Testis (tissue), 3 donors: ENCODE measurements around the gene LBX2. TPM values are rescaled to one million over a fixed set of nuclear protein-coding genes. Genes with fewer than 3 reads are reported as not detected.
"Not testable (repeated sequence)": the region's sequence is repeated elsewhere in the genome, so short reads cannot be mapped to it uniquely, and the experiment has no call there.

Experiments used
- DNase-seq: peaks from one replicate; pipeline ENCODE4 v3.0.0-alpha.2; 2019
- H3K27ac ChIP-seq, 2 donors: fragments of 200-600 bp; sonication (generic); one replicate each; pipeline ENCODE4 v1.5.1; 2019
- H3K27me3 ChIP-seq: fragments of 200-600 bp; sonication (generic); one replicate; pipeline ENCODE4 v1.5.1; 2019
- H3K36me3 ChIP-seq: fragments of 200-600 bp; sonication (generic); one replicate; pipeline ENCODE4 v1.5.1; 2017; ENCODE audit warnings: low read depth; ENCODE audit errors: missing control alignments
- H3K4me1 ChIP-seq: fragments of 200-600 bp; sonication (generic); one replicate; pipeline ENCODE4 v1.5.1; 2019
- H3K4me3 ChIP-seq, 2 donors: fragments of 200-600 bp; sonication (generic); one replicate each; pipeline ENCODE4 v1.5.1; 2017 to 2019
- H3K9me3 ChIP-seq: fragments of 200-600 bp; sonication (generic); one replicate; pipeline ENCODE4 v1.5.1; 2017
- POLR2A ChIP-seq: fragments of 450-650 bp; IDR thresholded peaks from one replicate; pipeline ENCODE4 v1.6.1; 2017; ENCODE audit warnings: antibody characterized with exemption, mild to moderate bottlenecking, moderate library complexity
- WGBS, 2 donors: methylation state at CpG; one replicate each; pipeline ENCODE4 v1.1.5; 2018; 5-methylcytosine and 5-hydroxymethylcytosine counted together
- intact Hi-C: fragments of 100-400 bp; cut with DNase I; formaldehyde crosslinking; loops from one replicate; pipeline ENCODE4 v1.15.1; 2023; ENCODE audit warnings: low total_unique reads
- polyA plus RNA-seq: library from polyadenylated mRNA; stranded (reverse); fragments of 350-450 nt; fragmentation: Illumina TruSeq; extraction: RNeasy Lipid Tissue Mini Kit (QIAGEN cat#74804); gene quantifications from one replicate; pipeline ENCODE4 v1.2.3, GENCODE V29; 2014; ENCODE audit warnings: low read depth, low replicate concordance; ENCODE audit not compliant: insufficient read depth
- total RNA-seq, 2 donors: library from RNA; depleted of rRNA; stranded (reverse); fragments of >200 nt; gene quantifications; one replicate each; pipeline ENCODE4 v1.2.3, GENCODE V29; 2016
- TF ChIP-seq, protein P1 (sequence below), 3 experiments: fragments of 450-650 bp in 2 of 3; fragments of 200-600 bp in 1 of 3; sonication (generic) in 1 of 3; IDR thresholded peaks; one replicate each; pipeline ENCODE4 v1.5.1; 2016 to 2019; ENCODE audit warnings: antibody characterized with exemption in 3 of 3, mild to moderate bottlenecking in 2 of 3, moderate library complexity in 1 of 3

The LBX2 gene
- total and polyA plus RNA-seq, 3 donors from 2014 or later, result 0.33 to 1.4 TPM; not detected in 1

DNA sequence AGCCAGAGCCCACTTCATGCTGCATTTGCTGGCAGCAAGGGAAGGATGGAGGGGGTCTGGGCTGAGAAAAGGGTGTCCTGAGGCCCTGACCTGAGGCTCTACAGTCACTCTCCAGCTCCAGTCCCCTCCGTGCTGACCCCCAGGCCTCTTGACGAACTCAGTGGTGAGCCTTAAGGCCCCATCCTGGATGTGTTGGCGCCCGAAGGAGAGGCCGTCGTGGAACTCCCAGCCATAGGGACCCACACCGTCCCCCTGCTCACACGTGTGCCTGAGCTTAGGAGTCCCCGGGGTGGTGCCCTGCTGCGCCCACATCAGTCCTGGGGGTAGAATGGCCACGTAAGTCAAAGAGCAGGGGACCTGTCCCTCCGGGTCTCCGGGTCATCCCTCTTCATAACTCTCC, 35.0 kb downstream of the LBX2 start:
- Histone ChIP-seq H3K36me3 (no peaks in the 10 kb centered on the region), H3K27me3 (no peaks in the 10 kb centered on the region), H3K9me3 (no peaks in the 10 kb centered on the region), H3K4me1 (peaks cover 12% of the 10 kb centered on the region), H3K4me3 (peak overlapping the region; percentile 74 to 89), H3K27ac (peak overlapping the region in 1 of 2 donors; percentile 82)
- intact Hi-C loops, result no loop called here
- no peak for TF ChIP-seq POLR2A
- TF ChIP-seq, protein P1, sequence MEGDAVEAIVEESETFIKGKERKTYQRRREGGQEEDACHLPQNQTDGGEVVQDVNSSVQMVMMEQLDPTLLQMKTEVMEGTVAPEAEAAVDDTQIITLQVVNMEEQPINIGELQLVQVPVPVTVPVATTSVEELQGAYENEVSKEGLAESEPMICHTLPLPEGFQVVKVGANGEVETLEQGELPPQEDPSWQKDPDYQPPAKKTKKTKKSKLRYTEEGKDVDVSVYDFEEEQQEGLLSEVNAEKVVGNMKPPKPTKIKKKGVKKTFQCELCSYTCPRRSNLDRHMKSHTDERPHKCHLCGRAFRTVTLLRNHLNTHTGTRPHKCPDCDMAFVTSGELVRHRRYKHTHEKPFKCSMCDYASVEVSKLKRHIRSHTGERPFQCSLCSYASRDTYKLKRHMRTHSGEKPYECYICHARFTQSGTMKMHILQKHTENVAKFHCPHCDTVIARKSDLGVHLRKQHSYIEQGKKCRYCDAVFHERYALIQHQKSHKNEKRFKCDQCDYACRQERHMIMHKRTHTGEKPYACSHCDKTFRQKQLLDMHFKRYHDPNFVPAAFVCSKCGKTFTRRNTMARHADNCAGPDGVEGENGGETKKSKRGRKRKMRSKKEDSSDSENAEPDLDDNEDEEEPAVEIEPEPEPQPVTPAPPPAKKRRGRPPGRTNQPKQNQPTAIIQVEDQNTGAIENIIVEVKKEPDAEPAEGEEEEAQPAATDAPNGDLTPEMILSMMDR (IDR thresholded peaks at IDR 0.05), result no peak
- 0% methylated on average over 13 of the region's 13 CpGs; no CpG with 5 or more reads in 1 of the 2 donors for WGBS, 2 donors
- no peak for DNase-seq

DNA sequence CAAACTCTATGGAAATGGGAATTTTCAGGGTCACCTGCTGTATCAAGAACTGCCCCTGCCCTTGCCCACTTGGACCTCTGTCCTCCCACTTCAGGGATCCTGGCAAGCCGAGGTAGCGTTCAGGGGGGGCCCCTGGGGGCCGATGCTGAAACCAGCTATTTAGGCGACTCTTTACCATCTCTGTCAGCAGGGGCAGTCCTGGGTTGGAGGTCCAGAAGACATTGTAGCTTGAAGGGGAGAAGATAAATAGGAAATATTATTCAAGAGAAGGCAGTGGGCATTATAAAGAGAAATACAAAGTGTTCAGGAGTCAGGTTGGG, 36.7 kb downstream of the LBX2 start:
- no peaks in the 10 kb centered on the region for H3K27me3 ChIP-seq
- no peaks in the 10 kb centered on the region for H3K9me3 ChIP-seq
- TF ChIP-seq POLR2A, result no peak
- TF ChIP-seq, protein P1 (IDR thresholded peaks at IDR 0.05), result no peak
- no peak for DNase-seq
- WGBS, 2 donors, result 80 to 81% methylated on average over 4 of the region's 4 CpGs
- no peaks in the 10 kb centered on the region for H3K36me3 ChIP-seq
- no peak overlapping the region for H3K4me3 ChIP-seq
- intact Hi-C loops, result no loop called here
- H3K27ac ChIP-seq, result no peak overlapping the region
- peaks cover 17% of the 10 kb centered on the region for H3K4me1 ChIP-seq

DNA sequence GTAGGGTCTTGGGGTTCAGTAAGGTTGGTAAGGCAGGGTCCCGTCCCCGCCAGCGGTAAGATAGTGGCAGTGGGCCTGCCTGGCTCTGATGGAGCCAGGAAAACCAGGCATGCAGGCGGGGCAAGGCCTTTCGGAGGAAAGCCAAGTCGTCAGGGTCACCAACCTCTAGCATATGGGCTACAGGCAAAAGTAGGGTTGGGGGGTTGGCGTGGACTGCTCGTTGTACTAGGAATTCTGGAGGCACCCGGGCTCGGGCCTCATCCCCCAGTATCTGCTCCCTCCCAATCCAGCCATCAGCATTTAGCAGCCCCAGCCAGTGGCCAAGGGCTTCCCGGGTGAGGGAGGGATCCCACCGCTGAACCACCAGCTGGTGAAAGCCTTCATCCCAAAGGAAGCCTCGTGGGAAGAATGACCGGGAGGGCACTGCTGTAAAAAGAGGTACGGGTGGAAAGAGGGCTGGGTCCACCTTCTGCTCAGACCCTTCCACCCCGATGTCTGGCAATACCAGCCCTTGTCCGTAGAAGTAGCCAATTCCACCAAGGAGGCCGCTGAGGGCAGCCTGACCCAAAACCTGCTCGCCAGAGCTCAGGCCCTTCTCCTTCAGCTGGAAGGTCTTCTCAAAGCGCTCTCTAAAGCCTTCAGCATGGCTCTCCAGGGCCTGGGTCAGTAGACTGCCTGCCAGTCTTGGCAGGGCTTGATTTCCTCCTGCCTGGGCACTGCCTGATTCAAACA, 37.2 kb downstream of the LBX2 start:
- no peaks in the 10 kb centered on the region for H3K9me3 ChIP-seq
- no peaks in the 10 kb centered on the region for H3K27me3 ChIP-seq
- no peak for TF ChIP-seq POLR2A
- TF ChIP-seq, protein P1 (IDR thresholded peaks at IDR 0.05), result no peak
- WGBS, 2 donors, result 88 to 90% methylated on average over 10 to 20 of the region's 20 CpGs
- H3K4me3 ChIP-seq, result no peak overlapping the region
- intact Hi-C loops, result no loop called here
- H3K36me3 ChIP-seq, result no peaks in the 10 kb centered on the region
- peaks cover 17% of the 10 kb centered on the region for H3K4me1 ChIP-seq
- DNase-seq, result no peak
- no peak overlapping the region for H3K27ac ChIP-seq

DNA sequence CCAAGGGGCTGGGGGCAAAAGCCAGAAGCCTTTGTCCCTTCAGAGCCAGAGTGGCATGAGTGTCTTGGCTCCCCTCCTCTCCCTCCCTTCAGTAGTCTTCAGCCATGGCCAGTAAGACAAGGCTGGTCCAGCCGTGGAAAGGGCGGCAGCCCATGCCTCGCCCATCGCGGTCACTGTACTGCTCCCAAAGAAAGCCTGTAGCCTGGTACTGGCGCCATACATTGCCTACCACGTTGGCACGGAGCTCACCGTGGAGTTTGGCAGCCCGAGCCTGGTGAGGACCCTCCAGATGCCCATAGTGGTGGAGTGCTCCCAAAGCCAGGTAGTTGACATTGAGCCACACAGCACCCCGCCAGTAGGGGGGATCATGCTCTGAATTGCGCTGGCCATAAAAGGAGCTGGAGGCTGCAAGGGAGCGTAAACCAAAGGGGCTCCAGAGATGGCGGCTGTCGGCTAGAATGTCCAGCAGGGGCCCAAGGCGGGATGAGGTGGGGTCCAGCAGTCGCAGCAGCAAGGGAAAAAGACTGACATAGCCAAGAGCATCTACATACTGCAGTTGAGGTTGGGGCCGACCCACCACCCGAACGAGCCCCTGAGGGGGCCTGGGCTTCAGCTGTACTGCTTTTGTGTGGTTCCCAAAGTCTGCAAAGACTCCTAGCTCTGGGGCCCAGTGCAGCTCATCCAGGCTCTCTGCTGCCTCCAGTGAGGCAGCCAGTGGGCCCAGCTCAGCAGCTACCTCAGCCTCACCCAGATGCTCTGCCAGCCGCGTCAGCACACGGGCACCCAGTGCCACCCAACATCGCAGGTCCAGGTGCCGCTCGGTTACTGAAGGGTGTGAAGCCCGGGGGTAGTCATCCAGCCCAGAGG, 38.0 kb downstream of the LBX2 start:
- no peaks in the 10 kb centered on the region for H3K9me3 ChIP-seq
- intact Hi-C loops, result no loop called here
- TF ChIP-seq, protein P1 (IDR thresholded peaks at IDR 0.05), result no peak
- no peak for TF ChIP-seq POLR2A
- 91 to 92% methylated on average over 17 to 27 of the region's 27 CpGs for WGBS, 2 donors
- no peak for DNase-seq
- no peaks in the 10 kb centered on the region for H3K27me3 ChIP-seq
- H3K27ac ChIP-seq, result no peak overlapping the region
- H3K36me3 ChIP-seq, result no peaks in the 10 kb centered on the region
- H3K4me1 ChIP-seq, result peaks cover 25% of the 10 kb centered on the region
- H3K4me3 ChIP-seq, result no peak overlapping the region

DNA sequence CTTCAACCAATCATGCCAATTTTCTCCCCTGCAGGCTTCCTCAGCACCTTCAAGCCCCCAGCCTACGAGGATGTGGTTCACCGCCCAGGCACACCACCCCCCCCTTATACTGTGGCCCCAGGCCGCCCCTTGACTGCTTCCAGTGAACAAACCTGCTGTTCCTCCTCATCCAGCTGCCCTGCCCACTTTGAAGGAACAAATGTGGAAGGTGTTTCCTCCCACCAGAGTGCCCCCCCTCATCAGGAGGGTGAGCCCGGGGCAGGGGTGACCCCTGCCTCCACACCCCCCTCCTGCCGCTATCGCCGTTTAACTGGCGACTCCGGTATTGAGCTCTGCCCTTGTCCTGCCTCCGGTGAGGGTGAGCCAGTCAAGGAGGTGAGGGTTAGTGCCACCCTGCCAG, 39.2 kb downstream of the LBX2 start:
- H3K9me3 ChIP-seq, DNase-seq, intact Hi-C loops, H3K27me3 ChIP-seq, H3K27ac ChIP-seq, H3K4me3 ChIP-seq, H3K36me3 ChIP-seq: not testable (repeated sequence)
- peaks cover 27% of the 10 kb centered on the region for H3K4me1 ChIP-seq
- WGBS, 2 donors, result 84 to 92% methylated on average over 10 of the region's 10 CpGs

DNA sequence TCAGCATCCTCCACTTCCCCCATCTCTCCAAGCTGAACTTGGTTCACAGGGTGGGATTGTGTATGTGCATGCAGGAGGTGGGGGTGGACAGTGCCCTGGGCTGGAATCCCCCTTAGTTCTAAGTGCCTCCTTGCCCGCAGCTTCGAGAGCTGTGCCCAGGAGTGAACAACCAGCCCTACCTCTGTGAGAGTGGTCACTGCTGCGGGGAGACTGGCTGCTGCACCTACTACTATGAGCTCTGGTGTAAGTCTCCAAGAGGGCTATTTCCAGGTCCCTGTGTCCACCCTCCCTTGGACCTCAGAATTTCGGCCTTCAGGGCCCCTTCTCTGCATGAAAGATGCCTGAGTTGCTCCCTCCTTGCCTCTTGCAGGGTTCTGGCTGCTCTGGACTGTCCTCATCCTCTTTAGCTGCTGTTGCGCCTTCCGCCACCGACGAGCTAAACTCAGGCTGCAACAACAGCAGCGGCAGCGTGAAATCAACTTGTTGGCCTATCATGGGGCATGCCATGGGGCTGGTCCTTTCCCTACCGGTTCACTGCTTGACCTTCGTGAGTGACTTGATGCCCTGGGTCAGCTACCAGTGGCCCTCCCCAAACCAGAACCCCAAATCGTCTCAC, 39.8 kb downstream of the LBX2 start:
- H3K9me3 ChIP-seq, H3K4me3 ChIP-seq, H3K27ac ChIP-seq, DNase-seq, H3K27me3 ChIP-seq, H3K36me3 ChIP-seq, intact Hi-C loops: not testable (repeated sequence)
- peaks cover 28% of the 10 kb centered on the region for H3K4me1 ChIP-seq
- WGBS, 2 donors, result 78 to 79% methylated on average over 11 to 13 of the region's 13 CpGs
